Loucy (cell line): ENCODE data around the gene IGF1R.
"Not testable (repeated sequence)": the region's sequence is repeated elsewhere in the genome, so short reads cannot be mapped to it uniquely, and the experiment has no call there.

ENCODE experiments used
- CTCF ChIP-seq: fragments of 200-600 bp; sonication (generic); conservative IDR thresholded peaks from 2 replicates; pipeline ENCODE4 v1.5.1; 2014; ENCODE audit warnings: mild to moderate bottlenecking, antibody characterized with exemption, low read length
- EZH2phosphoT487 ChIP-seq: fragments of 200-600 bp; IDR thresholded peaks from 2 replicates; pipeline ENCODE4 v1.6.1; 2018; ENCODE audit warnings: antibody characterized with exemption, mild to moderate bottlenecking, moderate library complexity, borderline replicate concordance

- not testable (repeated sequence) for TF ChIP-seq CTCF, EZH2phosphoT487
These were observed 356.9 kb downstream of the IGF1R start for GRCh38 chr15:99004998-99005974.
